HG03060 (cell line): ENCODE data around the gene ATN1.
A peak's percentile ranks its signal among the peaks of the same experiment; 100 is the strongest.
"Not testable (repeated sequence)": the region's sequence is repeated elsewhere in the genome, so short reads cannot be mapped to it uniquely, and the experiment has no call there.

Source experiments
- ATAC-seq: cut with Tn5 transposase; IDR thresholded peaks from one replicate; pipeline ENCODE4 v1.9.1; 2021; ENCODE audit warnings: low read depth, moderate number of reproducible peaks; ENCODE audit not compliant: unreplicated experiment

ATN1 gene

GRCh38 chr12:6927379-6928021 lies at the start of gene ATN1:
ATN1 (plus strand) TSS chr12:6927959; CDS start chr12:6934002, 6,043 bp downstream.
- ATAC-seq = no peak

- not testable (repeated sequence) for ATAC-seq
These were observed 47.9 kb upstream of the ATN1 start for GRCh38 chr12:6879824-6880223.

- ATAC-seq = no peak
These were observed 44.5 kb upstream of the ATN1 start for GRCh38 chr12:6883252-6883651.

- ATAC-seq = no peak
These were observed 44.1 kb upstream of the ATN1 start for GRCh38 chr12:6883683-6884082.

- no peak for ATAC-seq
These were observed 43.2 kb upstream of the ATN1 start for GRCh38 chr12:6884539-6884938.

- not testable (repeated sequence) for ATAC-seq
These were observed 41.4 kb upstream of the ATN1 start for GRCh38 chr12:6886206-6886999.

GRCh38 chr12:6887460-6887859 lies 40.3 kb upstream of the ATN1 start:
- ATAC-seq = no peak

GRCh38 chr12:6888360-6888759 lies 39.4 kb upstream of the ATN1 start:
- ATAC-seq = no peak

GRCh38 chr12:6888794-6889193 lies 39.0 kb upstream of the ATN1 start:
- ATAC-seq = not testable (repeated sequence)

- not testable (repeated sequence) for ATAC-seq
These were observed 37.8 kb upstream of the ATN1 start for GRCh38 chr12:6889775-6890573.

GRCh38 chr12:6890789-6891645 lies 36.7 kb upstream of the ATN1 start:
- ATAC-seq = peak; percentile 87

GRCh38 chr12:6891646-6892001 lies 36.1 kb upstream of the ATN1 start:
- ATAC-seq = no peak

GRCh38 chr12:6892683-6893082 lies 35.1 kb upstream of the ATN1 start:
- ATAC-seq = not testable (repeated sequence)

GRCh38 chr12:6894321-6894720 lies 33.4 kb upstream of the ATN1 start:
- ATAC-seq = no peak

GRCh38 chr12:6896846-6897435 lies 30.8 kb upstream of the ATN1 start:
- no peak for ATAC-seq

GRCh38 chr12:6899427-6899826 lies 28.3 kb upstream of the ATN1 start:
- no peak for ATAC-seq

GRCh38 chr12:6899837-6900519 lies 27.8 kb upstream of the ATN1 start:
- no peak for ATAC-seq

GRCh38 chr12:6902448-6902847 lies 25.3 kb upstream of the ATN1 start:
- ATAC-seq = no peak

GRCh38 chr12:6903722-6904121 lies 24.0 kb upstream of the ATN1 start:
- ATAC-seq = no peak
